Measurements from ENCODE around the gene RBFA.
A peak's percentile ranks its signal among the peaks of the same experiment; 100 is the strongest.
"Not testable (repeated sequence)": the region's sequence is repeated elsewhere in the genome, so short reads cannot be mapped to it uniquely, and the experiment has no call there.

RBFA gene

GRCh38 chr18:79988451-79989194 is 45.6 kb upstream of the RBFA start, which contains the start of gene TXNL4A:
TXNL4A (minus strand) TSS chr18:79988563; CDS start chr18:79988392, 171 bp downstream.
- peak; percentile 26 for TF ChIP-seq CTCF (IDR thresholded peaks at IDR 0.05)
- Histone ChIP-seq H3K4me3 (ENCODE audit: low read depth in 1 of 2, low read length in 1 of 2) (peak within 1 kb of the TSS; percentile 74 to 88), H3K9me3 (no peaks in the 10 kb centered on the region), H3K27ac (peak within 1 kb of the TSS; percentile 88), H3K27me3 (no peaks in the 10 kb centered on the region), H3K36me3 (no peaks in the 10 kb centered on the region), H3K4me1 (ENCODE audit: control insufficient read depth in 1 of 2, insufficient read depth in 1 of 2, low read depth in 1 of 2, low read length in 1 of 2) (peaks cover 18 to 19% of the 10 kb centered on the region in 2 experiments)

- no peak for TF ChIP-seq CTCF (IDR thresholded peaks at IDR 0.05)
- Histone ChIP-seq H3K4me1 (ENCODE audit: control insufficient read depth in 1 of 2, insufficient read depth in 1 of 2, low read depth in 1 of 2, low read length in 1 of 2) (peaks cover 18 to 19% of the 10 kb centered on the region in 2 experiments), H3K4me3 (ENCODE audit: low read depth in 1 of 2, low read length in 1 of 2) (peak overlapping the region; percentile 74 to 88), H3K36me3 (no peaks in the 10 kb centered on the region), H3K9me3 (no peaks in the 10 kb centered on the region), H3K27ac (peak overlapping the region; percentile 88), H3K27me3 (no peaks in the 10 kb centered on the region)
These were observed 45.1 kb upstream of the RBFA start for GRCh38 chr18:79989195-79989497.

- no peaks in the 10 kb centered on the region for H3K36me3 ChIP-seq
- H3K27ac ChIP-seq = no peak overlapping the region
- H3K4me1 ChIP-seq (ENCODE audit: control insufficient read depth in 1 of 2, insufficient read depth in 1 of 2, low read depth in 1 of 2, low read length in 1 of 2) = peaks cover 18 to 19% of the 10 kb centered on the region in 2 experiments
- no peaks in the 10 kb centered on the region for H3K9me3 ChIP-seq
- no peaks in the 10 kb centered on the region for H3K27me3 ChIP-seq
- no peak for TF ChIP-seq CTCF (IDR thresholded peaks at IDR 0.05)
- no peak overlapping the region for H3K4me3 ChIP-seq (ENCODE audit: low read depth in 1 of 2, low read length in 1 of 2)
These were observed 42.7 kb upstream of the RBFA start for GRCh38 chr18:79991494-79991893.

- not testable (repeated sequence) for H3K36me3 ChIP-seq; H3K27me3 ChIP-seq; H3K4me3 ChIP-seq (ENCODE audit: low read depth in 1 of 2, low read length in 1 of 2); H3K4me1 ChIP-seq (ENCODE audit: control insufficient read depth in 1 of 2, insufficient read depth in 1 of 2, low read depth in 1 of 2, low read length in 1 of 2); H3K27ac ChIP-seq; H3K9me3 ChIP-seq
These were observed 34.5 kb upstream of the RBFA start for GRCh38 chr18:79999701-80000100.

- Histone ChIP-seq H3K27me3 (no peaks in the 10 kb centered on the region), H3K9me3 (no peaks in the 10 kb centered on the region), H3K4me1 (ENCODE audit: control insufficient read depth in 1 of 2, insufficient read depth in 1 of 2, low read depth in 1 of 2, low read length in 1 of 2) (no peaks in the 10 kb centered on the region), H3K36me3 (no peaks in the 10 kb centered on the region), H3K27ac (no peak overlapping the region), H3K4me3 (ENCODE audit: low read depth in 1 of 2, low read length in 1 of 2) (no peak overlapping the region)
- TF ChIP-seq CTCF (IDR thresholded peaks at IDR 0.05) = no peak
These were observed 33.4 kb upstream of the RBFA start for GRCh38 chr18:80000877-80001276.

GRCh38 chr18:80002468-80002867 is 31.8 kb upstream of the RBFA start:
- Histone ChIP-seq H3K36me3 (no peaks in the 10 kb centered on the region), H3K9me3 (no peaks in the 10 kb centered on the region)
- TF ChIP-seq CTCF (IDR thresholded peaks at IDR 0.05) = no peak

More at GRCh38 chr18:80002468-80002867, 31.8 kb upstream of the RBFA start:
- H3K27ac ChIP-seq = no peak overlapping the region
- H3K27me3 ChIP-seq = no peaks in the 10 kb centered on the region
- no peak overlapping the region for H3K4me3 ChIP-seq (ENCODE audit: low read depth in 1 of 2, low read length in 1 of 2)
- no peaks in the 10 kb centered on the region for H3K4me1 ChIP-seq (ENCODE audit: control insufficient read depth in 1 of 2, insufficient read depth in 1 of 2, low read depth in 1 of 2, low read length in 1 of 2)

All from neutrophil (primary cell).